WTC11 (cell line): ENCODE data around the gene PRR7.

ENCODE experiments used
- MYBL2 ChIP-seq: sonication (generic); formaldehyde crosslinking; IDR thresholded peaks from 2 replicates; pipeline ENCODE4 v1.8.1; 2023; ENCODE audit warnings: mild to moderate bottlenecking, moderate library complexity, missing genetic modification reagents
- NR2C2 ChIP-seq: sonication (generic); formaldehyde crosslinking; IDR thresholded peaks from 2 replicates; pipeline ENCODE4 v1.8.0; 2022; ENCODE audit warnings: mild to moderate bottlenecking, missing genetic modification reagents
- TCF7 ChIP-seq: sonication (generic); formaldehyde crosslinking; IDR thresholded peaks from 2 replicates; pipeline ENCODE4 v1.8.0; 2022; ENCODE audit warnings: mild to moderate bottlenecking, low read depth, missing genetic modification reagents, moderate library complexity
- TEAD1 ChIP-seq: sonication (generic); formaldehyde crosslinking; IDR thresholded peaks from 2 replicates; pipeline ENCODE4 v1.8.0; 2022; ENCODE audit warnings: mild to moderate bottlenecking, missing genetic modification reagents
- TF ChIP-seq, protein P1 (sequence below): fragments of 200-600 bp; IDR thresholded peaks from 2 replicates; pipeline ENCODE4 v1.8.0; 2022; ENCODE audit warnings: antibody characterized with exemption
- TF ChIP-seq, protein P2 (sequence below): sonication (generic); formaldehyde crosslinking; conservative IDR thresholded peaks from 2 replicates; pipeline ENCODE4 v1.8.1; 2022; ENCODE audit warnings: mild to moderate bottlenecking, missing genetic modification reagents
- TF ChIP-seq, protein P3 (sequence below): sonication (generic); formaldehyde crosslinking; IDR thresholded peaks from 2 replicates; pipeline ENCODE4 v1.8.1; 2023; ENCODE audit warnings: mild to moderate bottlenecking, missing genetic modification reagents, moderate library complexity
- TF ChIP-seq, protein P4 (sequence below): sonication (generic); formaldehyde crosslinking; IDR thresholded peaks from 2 replicates; pipeline ENCODE4 v1.8.0; 2022; ENCODE audit warnings: mild to moderate bottlenecking, missing genetic modification reagents
- TF ChIP-seq, protein P5 (sequence below): sonication (generic); formaldehyde crosslinking; conservative IDR thresholded peaks from 2 replicates; pipeline ENCODE4 v1.8.1; 2023; ENCODE audit warnings: mild to moderate bottlenecking, low read depth, missing genetic modification reagents, moderate library complexity
- TF ChIP-seq, protein P6 (sequence below): sonication (generic); formaldehyde crosslinking; IDR thresholded peaks from 2 replicates; pipeline ENCODE4 v1.8.1; 2023; ENCODE audit warnings: mild to moderate bottlenecking, missing genetic modification reagents, moderate library complexity
- TF ChIP-seq, protein P7 (sequence below): fragments of 250-450 bp; sonication (Bioruptor Pico); IDR thresholded peaks from 2 replicates; pipeline ENCODE4 v2.1.2; 2022; ENCODE audit warnings: mild to moderate bottlenecking, moderate library complexity

DNA sequence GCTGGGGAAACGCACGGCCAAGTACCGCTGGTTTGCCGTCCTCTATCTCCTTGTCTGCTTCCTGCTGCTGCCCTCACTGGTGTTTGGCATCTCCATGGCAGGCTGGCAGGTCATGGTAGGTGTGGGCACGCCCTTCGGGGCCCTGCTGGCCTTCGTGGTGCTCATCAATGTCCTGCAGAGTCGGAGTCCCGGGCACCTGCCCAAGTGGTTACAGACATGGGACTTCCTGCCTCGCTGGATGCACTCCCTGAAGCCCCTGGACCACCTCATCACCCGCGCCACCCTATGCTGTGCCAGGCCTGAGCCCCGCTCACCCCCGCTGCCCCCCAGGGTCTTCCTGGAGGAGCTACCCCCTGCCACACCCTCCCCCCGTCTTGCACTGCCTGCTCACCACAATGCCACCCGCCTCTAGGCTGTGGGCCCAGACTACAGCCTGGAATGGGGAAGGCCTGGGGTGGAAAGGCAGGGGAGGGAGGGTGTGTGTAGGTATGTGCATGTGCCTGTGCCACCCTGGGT is 48.7 kb upstream of the PRR7 start:
- TF ChIP-seq, protein P1, sequence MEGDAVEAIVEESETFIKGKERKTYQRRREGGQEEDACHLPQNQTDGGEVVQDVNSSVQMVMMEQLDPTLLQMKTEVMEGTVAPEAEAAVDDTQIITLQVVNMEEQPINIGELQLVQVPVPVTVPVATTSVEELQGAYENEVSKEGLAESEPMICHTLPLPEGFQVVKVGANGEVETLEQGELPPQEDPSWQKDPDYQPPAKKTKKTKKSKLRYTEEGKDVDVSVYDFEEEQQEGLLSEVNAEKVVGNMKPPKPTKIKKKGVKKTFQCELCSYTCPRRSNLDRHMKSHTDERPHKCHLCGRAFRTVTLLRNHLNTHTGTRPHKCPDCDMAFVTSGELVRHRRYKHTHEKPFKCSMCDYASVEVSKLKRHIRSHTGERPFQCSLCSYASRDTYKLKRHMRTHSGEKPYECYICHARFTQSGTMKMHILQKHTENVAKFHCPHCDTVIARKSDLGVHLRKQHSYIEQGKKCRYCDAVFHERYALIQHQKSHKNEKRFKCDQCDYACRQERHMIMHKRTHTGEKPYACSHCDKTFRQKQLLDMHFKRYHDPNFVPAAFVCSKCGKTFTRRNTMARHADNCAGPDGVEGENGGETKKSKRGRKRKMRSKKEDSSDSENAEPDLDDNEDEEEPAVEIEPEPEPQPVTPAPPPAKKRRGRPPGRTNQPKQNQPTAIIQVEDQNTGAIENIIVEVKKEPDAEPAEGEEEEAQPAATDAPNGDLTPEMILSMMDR = no peak
- TF ChIP-seq TCF7 = no peak
- TF ChIP-seq TEAD1 (CRISPR knock-in tag) = no peak
- TF ChIP-seq MYBL2 (CRISPR knock-in tag) = no peak
- TF ChIP-seq, protein P2, sequence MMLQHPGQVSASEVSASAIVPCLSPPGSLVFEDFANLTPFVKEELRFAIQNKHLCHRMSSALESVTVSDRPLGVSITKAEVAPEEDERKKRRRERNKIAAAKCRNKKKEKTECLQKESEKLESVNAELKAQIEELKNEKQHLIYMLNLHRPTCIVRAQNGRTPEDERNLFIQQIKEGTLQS (CRISPR knock-in tag) = no peak
- no peak for TF ChIP-seq NR2C2 (CRISPR knock-in tag)
- TF ChIP-seq, protein P3, sequence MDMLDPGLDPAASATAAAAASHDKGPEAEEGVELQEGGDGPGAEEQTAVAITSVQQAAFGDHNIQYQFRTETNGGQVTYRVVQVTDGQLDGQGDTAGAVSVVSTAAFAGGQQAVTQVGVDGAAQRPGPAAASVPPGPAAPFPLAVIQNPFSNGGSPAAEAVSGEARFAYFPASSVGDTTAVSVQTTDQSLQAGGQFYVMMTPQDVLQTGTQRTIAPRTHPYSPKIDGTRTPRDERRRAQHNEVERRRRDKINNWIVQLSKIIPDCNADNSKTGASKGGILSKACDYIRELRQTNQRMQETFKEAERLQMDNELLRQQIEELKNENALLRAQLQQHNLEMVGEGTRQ (CRISPR knock-in tag) = no peak
- TF ChIP-seq, protein P4, sequence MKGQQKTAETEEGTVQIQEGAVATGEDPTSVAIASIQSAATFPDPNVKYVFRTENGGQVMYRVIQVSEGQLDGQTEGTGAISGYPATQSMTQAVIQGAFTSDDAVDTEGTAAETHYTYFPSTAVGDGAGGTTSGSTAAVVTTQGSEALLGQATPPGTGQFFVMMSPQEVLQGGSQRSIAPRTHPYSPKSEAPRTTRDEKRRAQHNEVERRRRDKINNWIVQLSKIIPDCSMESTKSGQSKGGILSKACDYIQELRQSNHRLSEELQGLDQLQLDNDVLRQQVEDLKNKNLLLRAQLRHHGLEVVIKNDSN (CRISPR knock-in tag) = no peak
- TF ChIP-seq, protein P5, sequence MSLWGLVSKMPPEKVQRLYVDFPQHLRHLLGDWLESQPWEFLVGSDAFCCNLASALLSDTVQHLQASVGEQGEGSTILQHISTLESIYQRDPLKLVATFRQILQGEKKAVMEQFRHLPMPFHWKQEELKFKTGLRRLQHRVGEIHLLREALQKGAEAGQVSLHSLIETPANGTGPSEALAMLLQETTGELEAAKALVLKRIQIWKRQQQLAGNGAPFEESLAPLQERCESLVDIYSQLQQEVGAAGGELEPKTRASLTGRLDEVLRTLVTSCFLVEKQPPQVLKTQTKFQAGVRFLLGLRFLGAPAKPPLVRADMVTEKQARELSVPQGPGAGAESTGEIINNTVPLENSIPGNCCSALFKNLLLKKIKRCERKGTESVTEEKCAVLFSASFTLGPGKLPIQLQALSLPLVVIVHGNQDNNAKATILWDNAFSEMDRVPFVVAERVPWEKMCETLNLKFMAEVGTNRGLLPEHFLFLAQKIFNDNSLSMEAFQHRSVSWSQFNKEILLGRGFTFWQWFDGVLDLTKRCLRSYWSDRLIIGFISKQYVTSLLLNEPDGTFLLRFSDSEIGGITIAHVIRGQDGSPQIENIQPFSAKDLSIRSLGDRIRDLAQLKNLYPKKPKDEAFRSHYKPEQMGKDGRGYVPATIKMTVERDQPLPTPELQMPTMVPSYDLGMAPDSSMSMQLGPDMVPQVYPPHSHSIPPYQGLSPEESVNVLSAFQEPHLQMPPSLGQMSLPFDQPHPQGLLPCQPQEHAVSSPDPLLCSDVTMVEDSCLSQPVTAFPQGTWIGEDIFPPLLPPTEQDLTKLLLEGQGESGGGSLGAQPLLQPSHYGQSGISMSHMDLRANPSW (CRISPR knock-in tag) = no peak
- TF ChIP-seq, protein P6, sequence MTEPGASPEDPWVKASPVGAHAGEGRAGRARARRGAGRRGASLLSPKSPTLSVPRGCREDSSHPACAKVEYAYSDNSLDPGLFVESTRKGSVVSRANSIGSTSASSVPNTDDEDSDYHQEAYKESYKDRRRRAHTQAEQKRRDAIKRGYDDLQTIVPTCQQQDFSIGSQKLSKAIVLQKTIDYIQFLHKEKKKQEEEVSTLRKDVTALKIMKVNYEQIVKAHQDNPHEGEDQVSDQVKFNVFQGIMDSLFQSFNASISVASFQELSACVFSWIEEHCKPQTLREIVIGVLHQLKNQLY (CRISPR knock-in tag) = no peak
- TF ChIP-seq, protein P7, sequence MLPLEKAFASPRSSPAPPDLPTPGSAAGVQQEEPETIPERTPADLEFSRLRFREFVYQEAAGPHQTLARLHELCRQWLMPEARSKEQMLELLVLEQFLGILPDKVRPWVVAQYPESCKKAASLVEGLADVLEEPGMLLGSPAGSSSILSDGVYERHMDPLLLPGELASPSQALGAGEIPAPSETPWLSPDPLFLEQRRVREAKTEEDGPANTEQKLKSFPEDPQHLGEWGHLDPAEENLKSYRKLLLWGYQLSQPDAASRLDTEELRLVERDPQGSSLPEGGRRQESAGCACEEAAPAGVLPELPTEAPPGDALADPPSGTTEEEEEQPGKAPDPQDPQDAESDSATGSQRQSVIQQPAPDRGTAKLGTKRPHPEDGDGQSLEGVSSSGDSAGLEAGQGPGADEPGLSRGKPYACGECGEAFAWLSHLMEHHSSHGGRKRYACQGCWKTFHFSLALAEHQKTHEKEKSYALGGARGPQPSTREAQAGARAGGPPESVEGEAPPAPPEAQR = no peak
